Smooth muscle cell (in vitro differentiated cells): Measurements from ENCODE around the gene FALEC. TPM values are rescaled to one million over a fixed set of nuclear protein-coding genes. Genes with fewer than 3 reads are reported as not detected.

Source experiments
- DNase-seq: peaks from one replicate; lab custom pipeline; 2025; ENCODE audit not compliant: unreplicated experiment; lab: John Stamatoyannopoulos, UW
- H2AFZ ChIP-seq: fragments of 200-600 bp; sonication (generic); 2 replicates; pipeline ENCODE4 v1.6.0; 2016; ENCODE audit warnings: antibody characterized with exemption, low read depth, mild to moderate bottlenecking
- H3F3A ChIP-seq: fragments of 200-600 bp; sonication (generic); 2 replicates; pipeline ENCODE4 v1.6.0; 2017; ENCODE audit warnings: antibody characterized with exemption, low read depth
- H3K27ac ChIP-seq: fragments of 200-600 bp; sonication (generic); 2 replicates; pipeline ENCODE4 v1.5.1; 2016; ENCODE audit warnings: low read depth, mild to moderate bottlenecking
- H3K27me3 ChIP-seq: fragments of 200-600 bp; sonication (generic); 2 replicates; pipeline ENCODE4 v1.6.1; 2016; ENCODE audit warnings: low read depth, mild to moderate bottlenecking
- H3K36me3 ChIP-seq: fragments of 200-600 bp; sonication (generic); 2 replicates; pipeline ENCODE4 v1.5.1; 2016; ENCODE audit warnings: low read depth
- H3K4me1 ChIP-seq: fragments of 200-600 bp; sonication (generic); 2 replicates; pipeline ENCODE4 v1.5.1; 2016; ENCODE audit warnings: low read depth
- H3K4me2 ChIP-seq: fragments of 200-600 bp; sonication (generic); 2 replicates; pipeline ENCODE4 v1.6.0; 2016; ENCODE audit warnings: mild to moderate bottlenecking
- H3K4me3 ChIP-seq: fragments of 200-600 bp; sonication (generic); 2 replicates; pipeline ENCODE4 v1.5.1; 2016; ENCODE audit warnings: mild to moderate bottlenecking
- H3K79me2 ChIP-seq: fragments of 200-600 bp; sonication (generic); 2 replicates; pipeline ENCODE4 v1.6.0; 2016; ENCODE audit warnings: low read depth, mild to moderate bottlenecking
- H3K9ac ChIP-seq: fragments of 200-600 bp; sonication (generic); 2 replicates; pipeline ENCODE4 v1.6.0; 2016; ENCODE audit warnings: low read depth
- H3K9me3 ChIP-seq: fragments of 200-600 bp; sonication (generic); replicated peaks from 2 replicates; pipeline ENCODE4 v1.5.1; 2016; ENCODE audit warnings: low read depth
- H4K20me1 ChIP-seq: fragments of 200-600 bp; sonication (generic); 2 replicates; pipeline ENCODE4 v1.6.0; 2016; ENCODE audit warnings: low read depth
- CTCF ChIP-seq: fragments of 200-600 bp; sonication (generic); IDR thresholded peaks from 2 replicates; pipeline ENCODE4 v1.5.1; 2017; ENCODE audit warnings: borderline replicate concordance, mild to moderate bottlenecking, antibody characterized with exemption; ENCODE audit not compliant: insufficient read depth, poor library complexity, severe bottlenecking
- WGBS: methylation state at CpG from one replicate; pipeline ENCODE4 v1.1.7; 2016; ENCODE audit warnings: low lambda C conversion rate; 5-methylcytosine and 5-hydroxymethylcytosine counted together
- polyA plus RNA-seq: library from polyadenylated mRNA; unstranded; fragments of >200 nt; fragmentation: Nextera tagmentation; extraction: Ambion mirVana; gene quantifications from 2 replicates; pipeline ENCODE4 v1.2.1, GENCODE V29; 2016
- total RNA-seq: library from RNA; depleted of rRNA; stranded (reverse); fragments of >200 nt; gene quantifications from 2 replicates; pipeline ENCODE4 v1.2.3, GENCODE V29; 2014

Gene FALEC
- total and polyA plus RNA-seq, 2 experiments from 2014 or later, result 0.62 TPM; not detected in 1

DNA sequence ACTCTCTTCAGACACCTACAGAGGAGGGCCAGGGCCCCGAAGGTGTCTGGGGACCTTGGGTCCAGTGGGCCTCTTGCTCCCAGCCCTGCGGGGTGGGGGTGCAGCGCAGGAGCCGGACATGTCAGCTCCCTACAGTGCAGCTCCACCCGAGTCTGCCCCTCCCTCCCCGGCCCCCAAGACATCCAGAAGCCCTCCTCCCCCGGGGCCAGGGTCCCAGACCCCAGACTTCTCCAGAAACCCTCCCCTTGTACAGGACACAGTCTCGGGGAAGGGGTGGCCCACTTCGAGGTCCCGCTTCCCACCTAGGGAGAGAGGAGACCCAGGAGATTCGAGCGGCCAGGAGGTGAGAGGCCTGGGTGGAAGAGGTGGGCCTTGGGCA, 37.3 kb downstream of the FALEC start:
- peak overlapping the region; percentile 78 for H3K4me2 ChIP-seq
- H3K27me3 ChIP-seq, result no peaks in the 10 kb centered on the region
- WGBS, result 95% methylated on average over 10 of the region's 12 CpGs
- no peaks in the 10 kb centered on the region for H3K36me3 ChIP-seq
- H3K27ac ChIP-seq, result peak overlapping the region; percentile 83
- H3K4me3 ChIP-seq, result no peak overlapping the region
- no peaks in the 10 kb centered on the region for H3K79me2 ChIP-seq
- H3K9me3 ChIP-seq, result no peaks in the 10 kb centered on the region
- H3K4me1 ChIP-seq, result peaks cover 7% of the 10 kb centered on the region
- TF ChIP-seq CTCF, result no peak
- no peak overlapping the region for H3K9ac ChIP-seq
- no peak for DNase-seq
- no peaks in the 10 kb centered on the region for H4K20me1 ChIP-seq
- no peak overlapping the region for H2AFZ ChIP-seq
- peaks cover 29% of the 10 kb centered on the region for H3F3A ChIP-seq

DNA sequence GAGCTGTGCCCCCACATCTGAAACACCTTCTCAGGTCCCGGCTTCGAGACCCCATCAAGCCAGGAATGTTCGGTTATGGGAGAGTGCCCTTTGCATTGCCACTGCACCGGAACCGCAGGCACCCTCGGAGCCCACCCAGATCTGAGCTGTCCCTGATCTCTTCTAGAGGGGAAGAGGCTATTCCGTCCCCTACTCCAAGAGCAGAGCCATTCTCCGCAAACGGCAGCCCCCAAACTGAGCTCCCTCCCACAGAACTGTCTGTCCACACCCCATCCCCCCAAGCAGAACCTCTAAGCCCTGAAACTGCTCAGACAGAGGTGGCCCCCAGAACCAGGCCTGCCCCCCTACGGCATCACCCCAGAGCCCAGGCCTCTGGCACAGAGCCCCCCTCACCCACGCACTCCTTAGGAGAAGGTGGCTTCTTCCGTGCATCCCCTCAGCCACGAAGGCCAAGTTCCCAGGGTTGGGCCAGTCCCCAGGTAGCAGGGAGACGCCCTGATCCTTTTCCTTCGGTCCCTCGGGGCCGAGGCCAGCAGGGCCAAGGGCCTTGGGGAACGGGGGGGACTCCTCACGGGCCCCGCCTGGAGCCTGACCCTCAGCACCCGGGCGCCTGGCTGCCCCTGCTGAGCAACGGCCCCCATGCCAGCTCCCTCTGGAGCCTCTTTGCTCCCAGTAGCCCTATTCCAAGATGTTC, 38.0 kb downstream of the FALEC start:
- H3K27ac ChIP-seq, result peak overlapping the region; percentile 83

DNA sequence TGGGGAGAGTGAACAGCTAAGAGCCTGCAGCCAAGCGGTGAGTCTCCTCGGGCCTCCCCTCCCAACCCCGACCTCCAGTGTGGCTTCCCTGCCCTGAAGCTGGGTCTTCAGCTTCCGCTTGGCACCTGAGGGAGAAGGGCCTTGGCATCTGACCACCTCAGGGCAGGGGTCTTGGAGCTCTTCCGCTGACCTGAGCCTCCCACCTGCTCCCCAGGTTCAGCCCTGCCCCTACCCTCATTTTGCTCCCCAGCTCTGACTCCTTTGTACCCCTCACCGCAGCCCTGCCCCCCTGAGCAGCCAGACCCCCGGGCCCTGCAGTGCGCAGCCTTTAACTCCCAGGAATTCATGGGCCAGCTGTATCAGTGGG, 38.5 kb downstream of the FALEC start:
- Histone ChIP-seq H2AFZ (no peak overlapping the region), H3K4me1 (peaks cover 7% of the 10 kb centered on the region), H3K27me3 (no peaks in the 10 kb centered on the region), H3K4me3 (no peak overlapping the region), H3F3A (peaks cover 29% of the 10 kb centered on the region), H3K27ac (no peak overlapping the region), H3K36me3 (no peaks in the 10 kb centered on the region), H3K9me3 (no peaks in the 10 kb centered on the region), H3K4me2 (no peak overlapping the region), H3K9ac (no peak overlapping the region), H3K79me2 (no peaks in the 10 kb centered on the region), H4K20me1 (no peaks in the 10 kb centered on the region)
- no peak for TF ChIP-seq CTCF
- DNase-seq, result no peak
- WGBS, result 95% methylated on average over 7 of the region's 8 CpGs

More for the DNA sequence above, 38.0 kb downstream of the FALEC start:
- Histone ChIP-seq H3K4me1 (peaks cover 7% of the 10 kb centered on the region), H3K36me3 (no peaks in the 10 kb centered on the region), H3K4me2 (no peak overlapping the region), H3K27me3 (no peaks in the 10 kb centered on the region), H3K9ac (no peak overlapping the region), H3K79me2 (no peaks in the 10 kb centered on the region), H2AFZ (no peak overlapping the region), H3F3A (peaks cover 29% of the 10 kb centered on the region), H3K4me3 (no peak overlapping the region), H4K20me1 (no peaks in the 10 kb centered on the region), H3K9me3 (no peaks in the 10 kb centered on the region)
- 97% methylated on average over 20 of the region's 23 CpGs for WGBS
- DNase-seq, result no peak
- no peak for TF ChIP-seq CTCF
